Hair follicle dermal papilla cell (primary cell): ENCODE data around the gene PIANP. TPM values are rescaled to one million over a fixed set of nuclear protein-coding genes. Genes with fewer than 3 reads are reported as not detected.

ENCODE experiments used
- small RNA-seq: library from RNA; depleted of rRNA; stranded (forward); fragments of <200 nt; gene quantifications from one replicate; pipeline ENCODE3, GENCODE V24; 2012
- total RNA-seq: library from RNA; depleted of rRNA; stranded (reverse); fragments of >200 nt; gene quantifications from 2 replicates; pipeline ENCODE4 v1.2.3, GENCODE V29; 2012

Gene PIANP
- total RNA-seq = 0.24 and 2.1 TPM in 2 replicates

GRCh38 chr12:6700646-6701051, at the start of gene PIANP:
Gene PIANP, minus strand, starts transcription at chr12:6700815. Its CDS starts 2,754 bp downstream, at chr12:6698061.

DNA sequence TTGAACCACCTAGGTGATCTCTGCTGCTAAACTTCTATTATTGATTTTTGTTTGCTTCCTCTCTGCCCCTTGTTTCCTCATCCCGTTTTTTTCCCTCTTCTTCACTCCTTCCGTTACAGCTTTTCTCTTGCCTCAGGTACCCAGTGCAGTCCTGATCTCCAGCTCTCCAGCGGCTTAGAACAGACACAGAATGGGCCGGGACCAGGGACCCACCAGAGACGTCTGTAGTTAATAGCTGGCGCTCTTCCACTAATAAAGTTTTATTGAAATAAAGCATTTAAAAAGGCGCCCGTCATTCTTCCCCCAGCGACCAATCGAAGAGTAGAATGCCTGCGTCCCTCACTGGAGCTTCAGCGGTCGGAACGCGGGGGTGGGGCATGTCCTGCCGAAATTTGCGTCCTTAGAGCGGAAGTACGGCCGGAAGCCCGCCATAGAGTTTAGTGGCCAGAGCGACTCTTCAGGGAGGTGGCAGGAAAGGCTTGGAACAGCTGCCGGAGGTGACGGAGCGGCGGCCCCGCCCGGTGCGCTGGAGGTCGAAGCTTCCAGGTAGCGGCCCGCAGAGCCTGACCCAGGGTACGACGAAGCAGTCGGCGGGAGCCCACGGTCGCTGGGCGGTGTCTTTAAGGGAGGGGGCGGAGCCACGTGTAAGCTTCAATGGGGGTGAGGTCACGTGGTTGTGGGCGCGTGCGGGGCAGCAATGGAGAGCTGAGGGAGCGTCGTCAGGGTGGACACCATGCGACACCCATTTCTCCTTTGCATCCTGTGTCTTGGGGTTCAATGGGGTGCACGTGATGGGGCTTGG, 23.2 kb upstream of the PIANP start, which contains the start of gene COPS7A:
COPS7A (plus strand) TSS at position 440 of the 802 bp plus-strand sequence. CDS start 611 bp downstream, outside the sequence.

DNA sequence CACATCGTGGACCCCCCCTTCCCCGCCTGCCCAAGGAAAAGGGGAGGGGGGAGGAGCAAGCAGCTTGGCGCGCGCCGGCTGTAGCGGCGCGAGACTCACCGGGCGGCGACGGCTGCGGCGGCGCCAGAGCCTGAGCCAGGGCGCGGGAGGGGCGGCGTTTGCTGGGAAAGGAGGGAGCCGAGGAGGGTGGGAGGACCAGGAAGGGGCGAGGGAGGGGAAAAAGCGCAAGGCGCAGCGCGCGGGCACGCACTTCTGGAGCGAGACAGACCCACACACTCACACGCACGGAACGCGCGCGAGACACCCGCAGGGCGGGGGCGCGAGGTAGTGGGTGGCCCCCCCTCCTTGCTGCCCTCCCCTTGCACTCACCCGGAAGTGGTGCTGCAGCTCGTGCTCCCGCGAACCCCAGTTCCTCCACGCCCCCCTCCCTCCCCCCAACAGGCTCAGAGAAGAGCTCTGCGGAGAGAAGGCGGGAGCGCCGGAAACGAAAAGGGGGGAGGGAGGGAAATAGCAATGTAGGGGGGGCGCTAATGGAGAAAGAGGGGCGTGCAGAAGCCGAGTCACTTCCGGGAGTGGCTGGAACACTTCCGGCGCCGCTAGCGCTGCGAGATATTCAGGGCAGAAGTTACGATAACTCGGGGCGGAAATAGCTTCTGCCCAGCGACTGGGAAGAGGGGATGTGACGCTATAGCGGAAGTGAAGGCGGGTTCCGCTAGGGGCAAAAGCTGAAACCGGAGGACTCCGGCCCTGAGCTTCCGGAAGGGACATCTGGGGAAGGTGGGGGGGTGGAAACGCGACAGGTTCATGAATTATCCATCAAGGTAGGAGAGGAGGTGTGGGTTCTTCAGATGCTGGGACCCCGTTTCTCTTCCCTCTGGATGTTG, 11.4 kb downstream of the PIANP start, which contains the start of gene ZNF384:
ZNF384 (minus strand) TSS at position 377 of the 884 bp plus-strand sequence. CDS start 9,855 bp downstream, outside the sequence.

GRCh38 chr12:6662906-6663742, 37.5 kb downstream of the PIANP start, which contains the start of gene ING4:
Gene ING4, minus strand, starts transcription at chr12:6663119. Its CDS starts 18 bp downstream, at chr12:6663101.

DNA sequence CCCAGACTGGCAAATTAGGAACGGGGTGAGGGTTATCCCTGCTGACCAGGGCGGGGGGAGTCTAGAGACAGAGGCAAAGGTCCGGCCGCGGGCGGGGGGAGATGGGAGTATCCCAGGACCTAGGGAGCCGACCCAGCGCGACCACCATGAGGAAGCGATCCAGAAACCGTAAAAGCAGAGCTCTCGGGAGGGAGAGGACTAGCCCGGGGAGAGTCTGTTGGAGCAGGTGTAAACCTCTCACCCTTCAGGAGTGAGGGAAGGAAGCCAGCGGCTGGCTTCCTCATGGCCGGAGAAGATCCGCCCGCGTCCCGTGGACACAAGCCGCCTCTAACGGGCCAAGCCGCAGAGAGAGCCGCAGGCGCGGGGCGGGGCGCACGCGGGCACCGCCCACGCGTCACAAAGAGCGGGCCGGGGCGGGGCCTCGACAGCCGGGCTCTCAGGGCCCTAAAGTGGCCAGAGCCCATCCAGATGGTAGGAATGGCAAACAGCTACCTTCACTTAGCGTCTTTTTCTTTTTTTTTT, 53.5 kb downstream of the PIANP start, which contains the start of gene ACRBP:
ACRBP (minus strand) TSS at position 350 of the 522 bp plus-strand sequence; CDS start at position 284, 66 bp downstream.

Small RNA genes lying within 50 kb of the gene (small RNA-seq; reads per million reads assigned to genes)
- not detected for gene RNU6-781P

Other genes with a start within 250 kb of the PIANP start
- gene TAPBPL, start 248.8 kb downstream of the PIANP start, total RNA-seq = 15.9 and 18.1 TPM in 2 replicates
- 10.2 and 10.6 TPM in 2 replicates for gene VAMP1, start 230.1 kb downstream of the PIANP start, total RNA-seq
- 37.6 and 46.0 TPM in 2 replicates for gene MRPL51, start 207.6 kb downstream of the PIANP start, total RNA-seq
- gene NCAPD2, start 206.7 kb downstream of the PIANP start, total RNA-seq = 28.1 and 28.2 TPM in 2 replicates
- gene GAPDH, start 166.3 kb downstream of the PIANP start, total RNA-seq = 5,670 and 6,868 TPM in 2 replicates
- gene IFFO1, start 144.8 kb downstream of the PIANP start, total RNA-seq = 13.8 and 16.5 TPM in 2 replicates
- 25.9 and 29.0 TPM in 2 replicates for gene NOP2, start 132.5 kb downstream of the PIANP start, total RNA-seq
- 197 and 241 TPM in 2 replicates for gene CHD4, start 93.4 kb downstream of the PIANP start, total RNA-seq
- 0.12 TPM in 1 of 2 replicates, not detected in the other for gene LPAR5, start 64.9 kb downstream of the PIANP start, total RNA-seq
- 0.16 TPM in 1 of 2 replicates, not detected in the other for gene ACRBP, start 53.4 kb downstream of the PIANP start, total RNA-seq
- gene ING4, start 37.7 kb downstream of the PIANP start, total RNA-seq = 36.5 and 40.1 TPM in 2 replicates
- 27.1 and 30.8 TPM in 2 replicates for gene ZNF384, start 11.4 kb downstream of the PIANP start, total RNA-seq
- 98.8 and 101 TPM in 2 replicates for gene COPS7A, start 23.2 kb upstream of the PIANP start, total RNA-seq
- 171 and 183 TPM in 2 replicates for gene MLF2, start 52.3 kb upstream of the PIANP start, total RNA-seq
- gene PTMS, start 65.5 kb upstream of the PIANP start, total RNA-seq = 84.2 and 108 TPM in 2 replicates
- 0.16 and 0.61 TPM in 2 replicates for gene LAG3, start 71.7 kb upstream of the PIANP start, total RNA-seq
- gene CD4, start 88.7 kb upstream of the PIANP start, total RNA-seq = 1.7 and 3.2 TPM in 2 replicates
- 4.6 and 7.3 TPM in 2 replicates for gene GPR162, start 121.0 kb upstream of the PIANP start, total RNA-seq
- gene P3H3, start 127.6 kb upstream of the PIANP start, total RNA-seq = 72.1 and 81.9 TPM in 2 replicates
- gene GNB3, start 140.1 kb upstream of the PIANP start, total RNA-seq = 1.9 and 5.8 TPM in 2 replicates
- gene CDCA3, start 150.5 kb upstream of the PIANP start, total RNA-seq = 1.5 and 3.3 TPM in 2 replicates
- 87.1 and 94.1 TPM in 2 replicates for gene USP5, start 151.3 kb upstream of the PIANP start, total RNA-seq
- 504 and 543 TPM in 2 replicates for gene TPI1, start 166.7 kb upstream of the PIANP start, total RNA-seq
- gene SPSB2, start 172.5 kb upstream of the PIANP start, total RNA-seq = 10.4 and 11.8 TPM in 2 replicates
- 6.9 and 8.9 TPM in 2 replicates for gene LRRC23, start 204.0 kb upstream of the PIANP start, total RNA-seq
- gene ENO2, start 213.8 kb upstream of the PIANP start, total RNA-seq = 8.0 and 11.4 TPM in 2 replicates
- gene ATN1, start 227.1 kb upstream of the PIANP start, total RNA-seq = 19.8 TPM in 2 replicates
- not detected in 2 replicates for gene RNU7-1, start 243.0 kb upstream of the PIANP start, total RNA-seq
- gene C12orf57, start 243.2 kb upstream of the PIANP start, total RNA-seq = 65.3 and 67.2 TPM in 2 replicates